GM19239 (cell line): ENCODE results near the gene TFPI.
"Not testable (repeated sequence)": the region's sequence is repeated elsewhere in the genome, so short reads cannot be mapped to it uniquely, and the experiment has no call there.

Experiments
- DNase-seq: peaks from one replicate; pipeline ENCODE4 v3.0.0; 2011; ENCODE audit warnings: low spot score; ENCODE audit not compliant: insufficient read length
- FAIRE-seq: peaks from 2 replicates; lab custom pipeline; 2011; peaks lifted over from hg19 to GRCh38; lab: Jason Lieb, UNC

TFPI gene

DNA sequence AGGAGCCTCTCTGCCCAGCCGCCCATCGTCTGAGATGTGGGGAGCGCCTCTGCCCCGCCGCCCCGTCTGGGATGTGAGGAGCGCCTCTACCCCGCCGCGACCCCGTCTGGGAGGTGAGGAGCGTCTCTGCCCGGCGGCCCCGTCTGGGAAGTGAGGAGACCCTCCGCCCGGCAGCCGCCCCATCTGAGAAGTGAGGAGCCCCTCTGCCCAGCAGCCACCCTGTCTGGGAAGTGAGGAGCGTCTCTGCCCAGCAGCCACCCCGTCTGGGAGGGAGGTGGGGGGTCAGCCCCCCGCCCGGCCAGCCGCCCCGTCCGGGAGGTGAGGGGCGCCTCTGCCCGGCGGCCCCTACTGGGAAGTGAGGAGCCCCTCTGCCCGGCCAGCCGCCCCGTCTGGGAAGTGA, 2.3 kb upstream of the TFPI start:
- FAIRE-seq, DNase-seq: not testable (repeated sequence)

DNA sequence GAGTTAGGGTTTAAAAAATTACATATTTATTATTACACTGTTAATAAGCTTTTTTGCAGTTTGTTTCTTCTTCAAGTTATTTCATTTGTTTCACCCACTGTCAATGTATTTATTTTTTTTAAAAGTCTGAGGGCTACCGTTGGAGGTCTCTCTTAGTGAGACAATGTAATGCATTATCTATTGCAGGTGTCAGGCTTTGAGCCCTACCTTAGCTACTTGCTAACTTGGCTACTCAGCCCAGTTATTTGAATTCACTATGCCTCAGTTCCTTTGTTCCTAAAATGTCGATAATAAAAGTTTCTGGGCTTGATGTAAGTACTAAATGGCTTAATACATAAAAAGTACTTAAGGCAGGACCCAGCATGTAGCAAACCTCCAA, 458 bp upstream of the TFPI start:
- no peak for FAIRE-seq

DNA sequence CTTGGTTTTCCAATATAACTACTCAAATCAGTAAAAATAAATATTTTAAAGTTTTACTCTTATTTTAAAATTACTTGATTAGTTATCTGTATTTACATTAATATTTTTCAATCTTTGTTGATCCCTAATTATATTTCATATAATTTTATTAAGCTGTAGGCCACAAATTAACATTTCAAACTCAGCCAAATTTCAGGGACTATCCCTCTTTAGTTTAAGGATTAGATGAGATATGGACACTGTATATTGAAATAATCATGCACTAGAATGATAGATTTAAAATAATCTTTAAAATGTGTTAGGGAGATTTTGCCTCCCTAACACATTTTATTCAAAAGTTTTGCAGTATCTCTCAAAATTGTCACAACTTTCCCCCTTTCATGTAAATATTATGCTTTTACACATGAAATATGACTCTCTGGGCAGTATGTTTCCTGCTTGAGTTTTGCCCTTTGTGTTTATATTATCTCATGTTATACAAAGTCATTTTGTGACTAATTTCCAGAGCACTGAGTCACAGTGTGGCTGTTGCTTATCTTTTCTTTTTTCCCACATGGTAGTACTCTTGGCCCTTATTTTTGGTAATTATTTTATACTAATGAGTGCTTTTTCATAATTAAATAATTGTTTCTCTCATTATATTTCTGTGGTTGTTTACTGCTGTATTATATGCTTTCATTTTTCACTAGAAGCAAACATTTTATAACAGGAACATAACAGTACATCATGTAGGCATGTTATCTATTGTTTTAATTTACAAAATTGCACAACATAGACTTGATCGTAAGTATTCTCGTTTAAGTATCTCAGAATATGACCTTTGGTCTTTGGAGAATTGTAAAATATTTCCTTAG, 1.2 kb downstream of the TFPI start:
- DNase-seq (no peak), FAIRE-seq (no peak)

More for the DNA sequence above, 458 bp upstream of the TFPI start:
- DNase-seq = no peak

DNA sequence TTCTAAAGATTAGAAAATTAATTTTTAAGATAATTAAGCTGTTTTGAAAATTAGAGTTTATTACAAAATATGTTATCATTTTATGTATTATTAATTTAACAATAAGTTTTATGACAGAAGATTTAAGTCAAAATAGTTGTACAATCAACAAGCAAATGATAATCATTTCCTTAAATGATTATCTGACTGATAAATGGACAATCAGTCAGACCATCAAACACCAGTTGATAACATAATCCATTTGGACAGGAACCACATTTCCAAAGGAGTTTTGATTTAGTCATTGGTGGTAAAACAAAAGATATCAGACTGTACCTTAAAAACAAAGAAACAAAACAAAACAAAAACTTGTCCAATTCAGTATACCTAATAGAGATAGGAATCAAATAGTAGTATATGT, 1.9 kb downstream of the TFPI start:
- no peak for DNase-seq
- no peak for FAIRE-seq

DNA sequence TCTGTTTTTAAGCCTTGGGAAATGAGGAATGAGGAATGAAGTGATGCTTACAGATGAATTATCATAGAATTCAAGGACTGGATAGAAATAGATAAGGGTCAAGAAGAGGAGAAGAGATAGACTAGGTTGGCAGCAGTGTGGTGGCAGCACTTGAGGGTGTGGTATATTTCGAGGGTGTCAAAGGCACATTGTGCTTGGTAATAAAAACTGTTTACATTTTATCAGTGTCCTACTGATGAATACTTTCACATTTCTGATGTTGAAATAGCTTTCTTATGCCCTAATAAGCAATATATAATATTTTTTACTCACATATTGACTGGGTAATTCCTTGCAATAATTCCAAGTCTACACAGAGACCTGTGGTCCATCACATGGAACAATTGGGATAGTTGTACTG, 3.4 kb downstream of the TFPI start:
- FAIRE-seq (no peak), DNase-seq (no peak)

DNA sequence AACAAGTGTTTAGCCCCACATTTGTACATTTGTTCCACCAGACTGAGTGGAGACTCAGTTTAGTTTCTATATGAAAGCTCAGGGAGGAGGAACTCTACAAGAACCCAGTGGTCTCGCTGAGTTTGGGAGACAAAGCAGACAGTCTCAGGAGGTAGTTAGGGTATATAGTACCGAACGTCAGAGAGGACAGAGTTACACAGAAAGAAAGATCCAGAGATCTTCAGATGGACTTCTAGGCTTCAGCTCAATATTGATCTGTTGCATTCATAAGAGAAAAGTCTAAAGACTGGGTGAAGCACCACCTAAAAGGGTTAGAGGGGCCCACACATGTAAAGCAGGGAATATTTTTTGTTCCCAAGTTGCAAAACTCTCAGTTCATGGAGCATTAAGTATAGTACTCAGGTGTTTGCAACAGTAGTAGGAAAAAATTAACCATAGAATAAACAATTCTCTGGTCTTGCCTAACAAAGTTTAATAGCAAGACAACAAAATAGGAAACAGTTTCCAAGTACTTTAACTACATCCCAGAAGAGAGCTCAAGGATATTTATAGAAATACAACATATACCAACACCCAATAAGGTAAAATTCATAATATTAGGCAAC, 4.2 kb downstream of the TFPI start:
- FAIRE-seq (no peak), DNase-seq (no peak)

DNA sequence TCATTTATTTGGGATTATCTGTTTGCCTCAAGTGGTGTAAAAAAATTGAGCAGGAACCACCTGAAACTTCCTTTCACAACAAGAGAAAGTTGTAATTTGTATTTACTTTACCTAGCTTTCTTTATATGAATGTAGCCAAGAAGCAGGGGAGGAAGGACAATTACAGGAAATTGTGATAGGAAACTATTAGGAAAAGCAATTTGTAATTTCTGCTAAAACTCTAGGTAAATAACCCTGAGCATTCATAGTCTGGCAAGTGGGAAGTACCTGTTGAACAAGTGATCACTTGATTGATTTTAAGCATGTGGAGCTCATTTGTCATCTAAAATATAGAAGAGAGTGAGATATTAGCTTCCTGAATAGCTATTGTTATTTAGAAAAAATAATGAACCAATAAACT, 5.0 kb downstream of the TFPI start:
- FAIRE-seq = no peak
- DNase-seq = no peak

DNA sequence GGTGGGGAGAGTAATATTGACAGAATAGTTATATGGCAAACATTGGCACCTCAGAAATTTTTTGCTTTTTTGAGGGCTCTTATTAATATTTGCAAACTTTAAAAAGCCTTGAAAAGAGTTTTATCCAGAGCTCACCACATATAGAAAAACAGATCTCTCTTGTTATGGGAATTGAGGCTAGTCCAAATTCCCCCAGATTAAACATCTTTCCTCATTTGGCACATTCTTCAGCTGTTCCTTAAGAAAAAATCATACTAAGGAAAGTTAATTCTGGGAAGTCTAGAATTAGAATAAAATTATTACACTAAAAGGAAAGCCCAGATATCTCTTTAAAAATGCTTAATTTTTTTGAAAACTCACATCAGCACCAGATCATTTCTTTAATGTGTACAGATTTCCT, 5.6 kb downstream of the TFPI start:
- FAIRE-seq (no peak), DNase-seq (no peak)

DNA sequence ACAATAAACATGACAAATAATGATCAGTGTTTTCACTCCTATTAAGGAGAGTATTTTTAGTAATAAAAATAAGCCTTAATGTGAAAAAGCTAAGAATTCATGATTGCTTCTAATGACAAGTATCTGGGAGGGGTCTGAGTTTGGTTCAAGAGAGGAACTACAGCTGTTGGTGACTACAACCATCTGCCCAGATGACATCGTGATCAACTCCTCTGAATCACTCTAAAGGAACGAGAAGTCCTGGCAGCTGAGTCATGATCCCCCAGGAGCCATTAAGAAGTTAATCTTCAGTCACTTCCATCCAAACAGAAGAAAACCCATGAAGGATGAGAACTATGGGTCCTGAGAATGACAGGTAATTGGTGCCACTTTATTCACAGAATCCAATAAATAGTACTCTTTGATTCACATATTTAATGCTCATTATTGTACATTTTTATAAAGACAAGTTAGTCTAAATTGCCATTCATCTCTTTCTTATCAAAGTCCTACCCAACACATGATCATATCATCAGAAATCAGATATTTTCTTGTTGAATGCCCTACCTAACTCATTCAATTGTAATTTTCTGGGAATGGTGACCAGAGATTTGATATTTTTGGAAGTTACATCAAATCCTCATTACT, 6.8 kb downstream of the TFPI start:
- DNase-seq (no peak), FAIRE-seq (no peak)

DNA sequence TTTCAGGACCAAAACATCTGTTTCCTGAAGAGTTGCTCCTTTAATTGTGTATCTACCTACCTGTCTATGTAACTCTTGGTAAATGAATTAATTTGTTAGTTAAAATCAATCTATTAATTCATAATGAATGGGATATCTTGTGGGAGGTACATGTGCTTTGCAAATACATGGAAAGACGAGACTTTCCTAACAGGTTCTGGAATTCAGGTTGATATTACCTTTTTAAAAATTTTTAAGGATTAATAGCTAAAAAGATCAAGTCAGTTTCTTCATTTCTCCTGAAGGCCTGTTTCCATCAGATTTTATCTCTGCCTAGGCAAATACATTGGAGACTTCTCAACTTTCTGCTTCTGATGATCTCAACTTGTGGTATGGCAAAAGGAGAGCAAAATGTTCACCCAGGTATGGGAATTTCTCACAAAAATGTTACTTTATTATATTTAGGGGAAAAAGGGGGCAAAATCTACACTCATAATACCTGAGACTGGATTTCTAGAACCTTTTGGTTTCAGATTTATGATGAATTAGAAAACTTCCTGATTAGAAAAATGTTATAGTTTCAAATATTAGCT, 7.4 kb downstream of the TFPI start:
- DNase-seq (no peak), FAIRE-seq (no peak)

DNA sequence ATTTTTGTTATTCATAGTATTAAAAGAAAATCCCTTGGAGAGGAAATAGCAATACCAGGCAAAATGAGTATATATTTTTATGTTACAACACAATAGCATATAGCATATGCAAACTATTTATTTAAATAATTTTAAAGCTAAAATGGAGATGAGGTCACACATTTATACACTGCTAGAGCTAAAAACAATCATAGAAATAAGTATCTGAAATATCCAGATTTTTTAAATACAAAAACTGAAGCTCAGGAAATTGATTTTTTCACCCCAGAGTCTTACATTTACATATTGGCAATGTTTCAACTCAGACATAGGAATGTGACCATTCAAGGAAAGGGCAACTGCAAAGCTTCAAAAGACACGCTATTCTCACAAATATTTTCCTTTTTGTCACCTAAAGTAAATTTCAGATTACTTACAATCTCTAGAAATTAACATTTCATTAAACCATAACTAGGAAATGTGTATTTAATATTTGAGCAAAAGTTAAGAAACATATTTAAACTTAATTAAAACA, 8.9 kb downstream of the TFPI start:
- FAIRE-seq = no peak
- no peak for DNase-seq

DNA sequence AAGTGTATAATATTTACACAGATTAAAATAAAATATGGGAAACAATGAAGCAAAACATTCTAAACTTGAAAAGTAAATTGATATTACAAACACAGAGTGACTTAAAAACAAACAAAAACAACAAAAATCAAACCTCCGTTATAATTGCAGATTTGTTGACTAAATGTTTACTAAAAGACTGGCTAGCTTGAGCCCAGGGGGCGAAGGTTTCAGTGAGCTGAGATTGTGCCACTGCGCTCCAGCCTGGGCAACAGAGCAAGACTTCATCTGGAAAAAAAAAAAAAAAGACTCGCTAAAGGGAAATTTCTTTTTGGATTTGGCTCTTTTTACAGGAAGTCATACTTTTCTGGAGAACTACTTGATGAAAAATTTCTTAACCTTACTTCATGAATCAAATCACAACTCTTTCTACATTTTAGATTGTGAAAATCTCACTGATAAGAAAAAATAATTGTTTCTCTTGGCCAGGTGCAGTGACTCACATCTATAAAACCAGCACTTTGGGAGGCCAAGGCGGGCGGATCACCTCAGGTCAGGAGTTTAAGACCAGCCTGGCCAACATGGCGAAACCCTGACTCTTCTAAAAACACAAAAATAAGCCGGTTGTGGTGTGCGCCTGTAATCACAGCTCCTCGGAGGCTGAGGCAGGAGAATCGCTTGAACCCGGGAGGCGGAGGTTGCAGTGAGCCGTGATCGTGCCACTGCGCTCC, 9.7 kb downstream of the TFPI start:
- FAIRE-seq = no peak

DNA sequence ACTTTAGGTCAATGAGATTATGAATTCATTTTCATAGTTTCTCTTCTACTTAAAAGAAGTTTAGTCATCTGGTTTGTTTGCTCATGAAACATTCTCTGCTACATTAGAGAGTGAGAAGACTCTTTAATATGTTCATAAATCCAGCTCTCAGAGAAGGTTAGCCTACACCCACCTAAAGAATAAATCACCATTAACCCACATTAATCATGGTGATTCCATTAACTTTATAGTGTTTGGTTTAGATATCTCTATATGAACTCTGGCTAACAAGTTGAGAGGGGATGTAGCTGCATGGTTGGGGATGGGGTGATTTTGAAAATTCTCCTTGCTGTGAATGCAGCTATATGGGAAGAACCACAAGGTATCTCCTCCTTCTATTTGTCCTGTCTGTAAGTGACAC, 10.7 kb downstream of the TFPI start:
- FAIRE-seq = no peak

More for the DNA sequence above, 9.7 kb downstream of the TFPI start:
- DNase-seq = no peak

DNA sequence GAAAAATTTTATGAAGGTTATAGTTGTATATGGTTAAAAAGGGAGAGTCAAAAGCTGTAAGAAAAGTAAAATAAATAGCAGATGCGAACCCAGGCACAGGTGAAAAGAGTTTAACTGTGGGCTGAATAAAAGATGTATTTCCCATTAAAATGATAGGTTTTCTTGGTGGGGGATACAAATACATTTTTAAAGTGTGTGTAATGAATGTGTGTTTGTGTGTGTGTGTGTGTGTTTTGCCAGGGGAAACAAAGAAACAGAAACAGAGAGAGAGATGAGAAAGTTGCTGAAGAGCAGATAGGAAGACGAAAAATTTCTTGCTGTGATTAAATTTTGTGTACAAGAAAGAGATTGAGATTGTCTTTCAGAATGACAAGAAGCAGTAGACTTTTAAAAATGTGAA, 12.1 kb downstream of the TFPI start:
- FAIRE-seq (no peak), DNase-seq (no peak)

More for the DNA sequence above, 10.7 kb downstream of the TFPI start:
- no peak for DNase-seq

DNA sequence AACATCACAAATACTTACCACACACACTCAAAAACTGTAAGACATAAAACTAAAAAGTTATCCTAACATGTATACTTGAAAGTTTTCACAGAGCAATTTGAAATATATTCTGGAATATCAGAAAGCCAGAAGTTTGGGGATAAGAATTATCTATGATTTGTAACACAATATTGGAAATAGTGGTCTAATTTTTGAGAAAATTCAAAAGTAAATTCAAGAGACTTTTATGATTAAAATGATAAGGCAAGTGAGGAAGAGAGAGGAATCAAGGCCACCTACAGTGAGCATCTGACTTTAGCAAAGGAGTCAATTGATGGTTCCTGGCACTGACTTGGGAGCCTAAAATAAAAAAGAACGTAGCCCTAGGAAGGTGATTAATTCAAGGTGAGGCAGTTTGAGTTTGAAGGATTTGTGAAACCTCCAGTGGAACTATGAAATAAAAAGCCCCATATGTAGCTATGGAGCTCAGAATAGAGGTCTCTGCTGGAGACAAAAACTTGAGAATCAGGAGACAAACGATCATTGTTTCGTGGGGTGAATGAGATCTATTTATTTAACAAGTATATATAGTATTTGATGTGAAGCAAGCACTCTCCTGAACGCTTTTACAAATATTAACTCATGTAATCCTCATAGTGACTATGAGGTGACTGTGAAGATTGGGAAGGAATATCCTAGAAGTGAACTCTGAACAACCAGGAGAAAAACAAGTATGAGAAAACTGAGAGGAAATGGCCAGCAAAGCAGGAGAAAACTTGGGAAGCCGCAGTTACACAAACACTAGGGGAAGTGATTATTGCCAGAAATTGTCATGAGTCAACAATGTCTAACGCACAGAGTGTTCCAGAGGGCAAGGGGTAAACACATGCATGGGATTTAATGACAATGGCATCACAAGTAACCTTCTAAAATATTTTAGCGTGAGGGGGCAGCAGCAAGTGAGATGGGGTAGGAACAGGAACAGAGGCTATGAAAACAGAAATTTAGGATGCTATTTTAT, 12.8 kb downstream of the TFPI start:
- DNase-seq (no peak), FAIRE-seq (no peak)

DNA sequence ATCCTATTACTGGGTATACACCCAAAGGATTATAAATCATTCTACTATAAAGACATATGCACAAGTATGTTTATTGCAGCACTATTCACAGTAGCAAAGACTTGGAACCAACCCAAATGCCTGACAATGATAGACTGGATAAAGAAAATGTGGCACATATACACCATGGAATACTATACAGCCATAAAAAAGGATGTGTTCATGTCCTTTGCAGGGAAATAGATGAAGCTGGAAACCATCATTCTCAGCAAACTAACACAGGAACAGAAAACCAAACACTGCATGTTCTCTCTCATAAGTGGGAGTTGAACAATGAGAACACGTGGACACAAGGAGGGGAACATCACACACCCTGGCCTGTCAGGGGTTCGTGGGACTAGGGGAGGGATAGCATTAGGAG, 16.0 kb downstream of the TFPI start:
- not testable (repeated sequence) for FAIRE-seq, DNase-seq

DNA sequence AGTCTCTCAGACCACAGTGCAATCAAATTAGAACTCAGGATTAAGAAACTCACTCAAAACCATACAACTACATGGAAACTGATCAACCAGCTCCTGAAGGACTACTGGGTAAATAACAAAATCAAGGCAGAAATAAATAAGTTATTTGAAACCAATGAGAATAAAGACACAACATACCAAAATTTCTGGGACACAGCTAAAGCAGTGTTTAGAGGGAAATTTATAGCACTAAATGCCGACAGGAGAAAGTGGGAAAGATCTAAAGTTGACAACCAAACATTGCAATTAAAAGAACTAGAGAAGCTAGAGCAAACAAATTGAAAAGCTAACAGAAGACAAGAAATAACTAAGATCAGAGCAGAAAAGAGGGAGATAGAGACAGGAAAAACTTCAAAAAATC, 18.9 kb downstream of the TFPI start:
- FAIRE-seq, DNase-seq: not testable (repeated sequence)

DNA sequence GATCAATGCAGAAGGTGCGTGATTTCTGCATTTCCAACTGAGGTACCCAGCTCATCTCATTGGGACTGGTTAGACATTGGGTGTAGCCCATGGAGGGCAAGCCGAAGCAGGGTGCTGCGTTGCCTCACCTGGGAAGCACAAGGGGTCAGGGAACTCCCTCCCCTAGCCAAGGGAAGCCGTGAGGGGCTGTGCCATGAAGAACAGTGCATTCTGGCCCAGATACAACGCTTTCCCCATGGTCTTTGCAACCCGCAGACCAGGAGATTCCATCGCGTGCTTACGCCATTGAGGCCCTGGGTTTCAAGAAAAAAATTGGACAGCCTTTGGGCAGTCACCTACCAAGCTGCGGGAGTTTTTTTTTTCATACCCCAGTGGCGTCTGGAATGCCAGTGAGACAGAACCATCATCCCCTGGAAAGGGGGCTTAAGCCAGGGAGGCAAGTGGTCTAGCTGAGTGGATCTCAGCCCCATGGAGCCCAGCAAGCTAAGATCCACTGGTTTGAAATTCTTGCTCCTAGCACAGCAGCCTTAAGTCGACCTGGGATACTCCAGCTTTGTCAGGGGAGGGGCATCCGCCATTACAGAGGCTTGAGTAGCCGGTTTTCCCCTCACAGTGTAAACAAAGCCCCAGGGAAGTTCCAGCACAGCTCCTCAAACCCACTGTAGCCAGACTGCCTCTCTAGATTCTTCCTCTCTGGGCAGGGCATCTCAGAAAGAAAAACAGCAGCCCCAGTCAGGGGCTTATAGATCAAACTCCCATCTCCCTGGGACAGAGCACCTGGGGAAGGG, 21.7 kb downstream of the TFPI start:
- FAIRE-seq (no peak), DNase-seq (no peak)
